Endothelial cell of umbilical vein (primary cell): Measurements from ENCODE around the gene PHKA2. TPM values are rescaled to one million over a fixed set of nuclear protein-coding genes. Genes with fewer than 3 reads are reported as not detected.

Experiments
- BruUV-seq: library from RNA; stranded (reverse); fragments of 400-500 nt; replicated peaks from 2 replicates; lab custom pipeline; 2021; lab: Mats Ljungman, UMichigan
- CTCF ChIA-PET: fragments of 300-600, 350-600 bp; sonication (Branson Sonifier 250); formaldehyde crosslinking; loops from one replicate; lab custom pipeline; 2021; ENCODE audit warnings: antibody characterized with exemption, inconsistent platforms; lab: Charles Lee
- POLR2A ChIA-PET: fragments of 300-600, 350-600 bp; sonication (Branson Sonifier 250); formaldehyde crosslinking; loops from one replicate; lab custom pipeline; 2021; ENCODE audit warnings: antibody characterized with exemption, inconsistent platforms; lab: Charles Lee
- DNase-seq: peaks from one replicate; pipeline ENCODE4 v3.0.0-alpha.2; 2011; ENCODE audit warnings: low read depth, low spot score
- FAIRE-seq: peaks from 2 replicates; lab custom pipeline; 2011; peaks lifted over from hg19 to GRCh38; lab: Jason Lieb, UNC
- H2AFZ ChIP-seq: 2 replicates; pipeline ENCODE4 v1.6.0; 2012; ENCODE audit warnings: low read depth, low read length, control low read depth, inconsistent platforms
- H3K27ac ChIP-seq: 2 replicates; pipeline ENCODE4 v1.5.1; 2011; ENCODE audit warnings: low read depth, mild to moderate bottlenecking, control low read depth, low read length, moderate library complexity; ENCODE audit not compliant: insufficient read depth
- H3K27me3 ChIP-seq, 2 experiments: 2 replicates each; pipeline versions ENCODE4 v1.6.0 to v1.6.1; 2011; ENCODE audit warnings: low read length in 2 of 2, mixed read lengths in 1 of 2; ENCODE audit not compliant: control insufficient read depth in 2 of 2, insufficient read depth in 2 of 2
- H3K36me3 ChIP-seq, 2 experiments: 2 replicates in 1 of 2; 3 replicates in 1 of 2; pipeline ENCODE4 v1.5.1; 2011; ENCODE audit warnings: low read length in 2 of 2, mild to moderate bottlenecking in 1 of 2, moderate library complexity in 1 of 2; ENCODE audit not compliant: control insufficient read depth in 2 of 2, insufficient read depth in 2 of 2; ENCODE audit errors: extremely low read depth in 1 of 2
- H3K4me1 ChIP-seq: 3 replicates; pipeline ENCODE4 v1.5.1; 2011; ENCODE audit warnings: mild to moderate bottlenecking, low read length; ENCODE audit not compliant: control insufficient read depth, insufficient read depth; ENCODE audit errors: extremely low read depth
- H3K4me2 ChIP-seq: 2 replicates; pipeline ENCODE4 v1.6.1; 2011; ENCODE audit warnings: low read length, control low read depth, mixed read lengths; ENCODE audit not compliant: insufficient read depth
- H3K4me3 ChIP-seq, 3 experiments: fragments of 200-600 bp in 1 of 3; sonication (generic), shearing (Covaris generic) in 1 of 3; replicated peaks in 1 of 3; 2 replicates each; pipeline ENCODE4 v1.5.1; 2011 to 2016; ENCODE audit warnings: control low read depth in 3 of 3, low read length in 3 of 3, mild to moderate bottlenecking in 2 of 3, inconsistent platforms in 1 of 3, low read depth in 1 of 3, moderate library complexity in 1 of 3; ENCODE audit not compliant: insufficient read depth in 1 of 3
- H3K79me2 ChIP-seq: 2 replicates; pipeline ENCODE4 v1.6.0; 2012; ENCODE audit warnings: low read length, inconsistent platforms; ENCODE audit not compliant: control insufficient read depth, insufficient read depth
- H3K9ac ChIP-seq: replicated peaks from 2 replicates; pipeline ENCODE3; 2011; ENCODE audit warnings: low read length, control low read depth; ENCODE audit not compliant: insufficient read depth; ENCODE audit errors: extremely low read depth
- H3K9me1 ChIP-seq: replicated peaks from 3 replicates; pipeline ENCODE4 v1.6.0; 2011; ENCODE audit warnings: mild to moderate bottlenecking, low read length; ENCODE audit not compliant: control insufficient read depth, insufficient read depth; ENCODE audit errors: extremely low read depth
- H3K9me3 ChIP-seq: replicated peaks from 2 replicates; pipeline ENCODE4 v1.5.1; 2012; ENCODE audit warnings: low read length, inconsistent platforms; ENCODE audit not compliant: control insufficient read depth, insufficient read depth
- H4K20me1 ChIP-seq: replicated peaks from 2 replicates; pipeline ENCODE3; 2011; ENCODE audit warnings: mild to moderate bottlenecking, low read length; ENCODE audit not compliant: control insufficient read depth, insufficient read depth; ENCODE audit errors: extremely low read depth
- JUN ChIP-seq: IDR thresholded peaks from 2 replicates; pipeline ENCODE4 v1.6.1; 2011; ENCODE audit warnings: borderline replicate concordance, low read depth; ENCODE audit not compliant: insufficient read length, insufficient read depth
- POLR2A ChIP-seq: IDR thresholded peaks from 2 replicates; pipeline ENCODE4 v1.6.1; 2012; ENCODE audit warnings: low read depth, mild to moderate bottlenecking, control low read depth, low read length
- POLR2AphosphoS5 ChIP-seq: IDR thresholded peaks from 2 replicates; pipeline ENCODE4 v1.6.1; 2012; ENCODE audit warnings: low read depth, mild to moderate bottlenecking, control low read depth, low read length, moderate library complexity; ENCODE audit not compliant: insufficient read depth
- dilution Hi-C: fragments of 300-500 bp; cut with MboI; formaldehyde crosslinking; loops from one replicate; pipeline ENCODE4 v1.15.0; 2019; ENCODE audit warnings: low sequenced_read_pairs; ENCODE audit not compliant: extremely low pct_ligation_motif_present
- intact Hi-C: fragments of 100-400 bp; cut with micrococcal nuclease; formaldehyde crosslinking; loops from one replicate; pipeline ENCODE4 v1.10.0; 2022
- polyA plus RNA-seq, 4 experiments: library from polyadenylated mRNA; depleted of rRNA in 3 of 4; stranded (reverse) in 3 of 4; unstranded in 1 of 4; fragments of >200 nt; gene quantifications; 2 replicates each; pipeline versions ENCODE4 v1.2.1 to v1.2.3, GENCODE V29; 2011 to 2012; ENCODE audit warnings: missing spikeins in 1 of 4
- total RNA-seq: library from RNA; stranded (reverse); gene quantifications from 2 replicates; pipeline ENCODE4 v1.2.3, GENCODE V29; 2021
- TF ChIP-seq, protein P1 (sequence below), 2 donors: IDR thresholded peaks; 1 replicate in 1 of 2; 2 replicates in 1 of 2; pipeline ENCODE4 v1.5.1; 2011; ENCODE audit warnings: low read length in 2 of 2, mild to moderate bottlenecking in 2 of 2, moderate library complexity in 2 of 2, control low read depth in 1 of 2, inconsistent platforms in 1 of 2, low read depth in 1 of 2; ENCODE audit not compliant: insufficient read depth in 1 of 2; ENCODE audit errors: extremely low read depth in 1 of 2

The PHKA2 gene
- total and polyA plus RNA-seq, 2 donors (not counting 3 experiments of a cell fraction or from before 2014, with no cell fraction given): 16.7 to 17.1 TPM

DNA sequence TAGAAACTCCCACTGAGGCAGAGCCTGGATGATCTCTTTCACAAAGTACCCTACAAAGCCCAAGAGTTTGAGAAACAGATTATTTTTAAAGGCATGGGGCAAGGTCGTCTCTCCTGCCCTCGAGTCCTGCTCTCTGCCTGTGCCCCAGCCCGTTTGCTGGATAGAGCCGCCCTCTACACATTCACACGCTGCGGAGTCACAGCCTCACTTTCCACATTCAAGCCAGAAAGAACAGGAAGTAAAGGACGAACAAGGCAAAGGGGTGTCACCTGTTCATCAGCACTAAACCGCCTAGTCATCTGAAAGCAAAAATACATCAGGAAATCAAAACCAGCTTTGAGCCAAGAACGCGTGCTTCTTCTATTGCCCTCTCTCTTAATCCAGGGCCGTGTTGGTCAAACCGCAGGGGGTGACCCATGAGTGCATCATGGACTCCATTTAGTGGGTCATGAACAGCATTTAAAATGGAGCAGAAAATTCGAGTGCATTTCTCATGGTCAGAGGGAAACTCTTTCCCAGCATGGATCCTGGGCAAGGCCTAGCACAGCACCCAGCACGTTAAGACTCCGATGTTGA is 83.4 kb downstream of the PHKA2 start:
- intact Hi-C loops: loop anchor here (2.0 kb wide), 1 partner anchor 510 kb away; no protein-coding TSS in a partner anchor
- POLR2A ChIA-PET: no interaction called here
- dilution Hi-C loops: no loop called here

More for the DNA sequence above, 83.4 kb downstream of the PHKA2 start:
- TF ChIP-seq POLR2AphosphoS5 (no peak), POLR2A (no peak), JUN (no peak)
- TF ChIP-seq, protein P1, sequence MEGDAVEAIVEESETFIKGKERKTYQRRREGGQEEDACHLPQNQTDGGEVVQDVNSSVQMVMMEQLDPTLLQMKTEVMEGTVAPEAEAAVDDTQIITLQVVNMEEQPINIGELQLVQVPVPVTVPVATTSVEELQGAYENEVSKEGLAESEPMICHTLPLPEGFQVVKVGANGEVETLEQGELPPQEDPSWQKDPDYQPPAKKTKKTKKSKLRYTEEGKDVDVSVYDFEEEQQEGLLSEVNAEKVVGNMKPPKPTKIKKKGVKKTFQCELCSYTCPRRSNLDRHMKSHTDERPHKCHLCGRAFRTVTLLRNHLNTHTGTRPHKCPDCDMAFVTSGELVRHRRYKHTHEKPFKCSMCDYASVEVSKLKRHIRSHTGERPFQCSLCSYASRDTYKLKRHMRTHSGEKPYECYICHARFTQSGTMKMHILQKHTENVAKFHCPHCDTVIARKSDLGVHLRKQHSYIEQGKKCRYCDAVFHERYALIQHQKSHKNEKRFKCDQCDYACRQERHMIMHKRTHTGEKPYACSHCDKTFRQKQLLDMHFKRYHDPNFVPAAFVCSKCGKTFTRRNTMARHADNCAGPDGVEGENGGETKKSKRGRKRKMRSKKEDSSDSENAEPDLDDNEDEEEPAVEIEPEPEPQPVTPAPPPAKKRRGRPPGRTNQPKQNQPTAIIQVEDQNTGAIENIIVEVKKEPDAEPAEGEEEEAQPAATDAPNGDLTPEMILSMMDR (IDR thresholded peaks at IDR 0.05; ENCODE audit: extremely low read depth in 1 of 2, insufficient read depth in 1 of 2, low read depth in 1 of 2, low read length in 2 of 2): no peak
- Histone ChIP-seq H3K79me2 (no peaks in the 10 kb centered on the region), H3K27ac (no peak overlapping the region), H3K36me3 (peaks cover 0 to 2% of the 10 kb centered on the region in 2 experiments), H3K4me3 (no peak overlapping the region), H3K27me3 (no peaks in the 10 kb centered on the region), H2AFZ (no peak overlapping the region), H3K4me1 (no peaks in the 10 kb centered on the region), H3K9me3 (no peaks in the 10 kb centered on the region), H3K9ac (no peak overlapping the region), H3K9me1 (no peaks in the 10 kb centered on the region), H3K4me2 (no peak overlapping the region), H4K20me1 (no peaks in the 10 kb centered on the region)
- DNase-seq: no peak
- CTCF ChIA-PET: interaction anchor here (0.6 kb wide), 1 partner anchor 490 kb away, joined by 4 read pairs; no protein-coding TSS in a partner anchor
- no TSS peak for BruUV-seq
- no peak for FAIRE-seq
